GM18499 (cell line): ENCODE results near the gene RFT1.

Experiments used
- ATAC-seq: cut with Tn5 transposase; IDR thresholded peaks from one replicate; pipeline ENCODE4 v1.9.1; 2021; ENCODE audit warnings: moderate number of reproducible peaks; ENCODE audit not compliant: insufficient read depth, unreplicated experiment

The RFT1 gene

DNA sequence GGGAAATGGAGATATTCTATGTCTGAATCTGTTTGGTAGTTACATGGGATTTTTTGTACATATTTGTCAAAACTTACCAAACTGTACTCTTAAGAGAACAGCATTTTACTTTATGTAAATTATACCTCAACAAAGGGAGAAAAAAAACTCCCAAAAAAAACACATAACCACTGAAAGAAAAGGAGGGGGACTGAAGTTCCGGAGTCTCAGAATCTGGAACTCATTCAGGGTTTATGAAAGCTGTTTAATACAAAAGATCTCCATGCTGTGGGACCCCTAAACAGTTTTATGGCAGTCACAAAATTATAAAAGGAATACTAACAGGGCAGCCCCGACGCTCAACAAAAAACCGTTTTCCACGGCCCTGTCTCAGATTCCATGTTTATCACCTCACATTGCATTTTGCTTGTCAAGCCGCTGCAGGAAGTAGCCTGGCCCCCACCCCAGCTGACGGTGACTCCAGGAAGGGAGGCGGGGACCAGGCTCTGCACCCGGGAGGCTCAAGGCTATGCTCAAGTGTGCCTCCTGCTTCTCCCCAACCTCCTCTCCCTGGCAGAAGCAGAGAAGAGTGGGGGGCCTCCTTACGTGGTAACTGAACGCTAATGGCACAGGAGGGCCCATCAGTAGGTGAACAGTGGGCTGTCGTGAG lies 29.3 kb downstream of the RFT1 start:
- ATAC-seq: no peak

DNA sequence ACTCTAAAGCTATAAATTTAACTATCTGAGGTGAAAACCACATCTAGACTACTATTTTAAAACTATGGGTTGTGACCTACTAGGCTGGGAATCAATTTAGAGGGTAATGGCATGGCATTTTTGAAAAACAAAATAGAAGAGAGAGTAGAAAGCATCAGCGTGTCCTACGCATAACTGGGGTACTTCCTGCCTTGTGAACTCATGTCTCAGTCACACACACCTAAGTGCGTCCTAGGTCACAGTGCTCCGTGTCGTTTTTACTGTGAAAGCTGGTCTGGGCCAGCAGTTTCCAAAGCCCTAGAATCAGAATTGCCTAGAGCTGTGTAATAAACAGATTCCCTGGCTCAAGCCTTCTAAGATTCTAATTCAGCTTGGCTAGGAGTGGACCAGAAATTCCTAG lies 32.3 kb downstream of the RFT1 start:
- no peak for ATAC-seq

DNA sequence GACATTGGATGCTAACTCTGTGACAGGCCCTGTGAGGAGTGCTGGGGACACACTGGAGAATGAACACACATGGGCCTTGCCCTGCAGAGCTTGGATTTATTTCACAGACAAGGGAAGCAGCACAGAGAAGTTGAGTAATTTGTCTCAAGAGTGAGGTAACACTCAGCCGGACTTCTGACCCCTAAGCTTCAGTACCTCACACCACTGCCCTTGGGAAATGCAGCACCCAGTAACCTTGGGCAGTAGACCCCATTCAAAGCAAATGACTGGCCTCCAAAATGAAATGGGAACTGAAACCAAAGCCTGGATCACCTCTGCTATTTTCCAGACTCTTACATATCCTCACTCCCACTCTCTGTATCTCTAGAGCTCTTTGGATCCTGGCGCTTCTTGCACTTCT lies 37.3 kb downstream of the RFT1 start:
- no peak for ATAC-seq

DNA sequence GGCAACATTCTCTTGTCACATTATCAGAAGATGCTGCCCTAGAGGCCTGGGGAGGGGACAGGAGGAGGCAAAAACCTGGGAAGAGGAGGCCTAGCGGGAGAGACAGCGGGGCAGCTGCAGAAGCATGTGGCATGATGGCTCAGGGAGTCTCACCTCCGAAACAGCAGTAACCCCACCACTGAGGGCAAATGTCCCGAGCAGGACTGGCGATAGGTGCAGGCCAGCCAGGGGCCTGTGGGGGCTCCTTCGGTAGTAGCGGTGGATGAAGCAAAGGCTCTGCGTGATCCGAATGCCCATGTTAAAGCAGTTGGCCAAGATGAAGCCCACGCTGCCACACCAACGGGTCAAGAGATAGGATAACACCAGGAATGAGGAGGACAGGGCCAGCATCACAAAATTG lies 38.0 kb downstream of the RFT1 start:
- no peak for ATAC-seq

DNA sequence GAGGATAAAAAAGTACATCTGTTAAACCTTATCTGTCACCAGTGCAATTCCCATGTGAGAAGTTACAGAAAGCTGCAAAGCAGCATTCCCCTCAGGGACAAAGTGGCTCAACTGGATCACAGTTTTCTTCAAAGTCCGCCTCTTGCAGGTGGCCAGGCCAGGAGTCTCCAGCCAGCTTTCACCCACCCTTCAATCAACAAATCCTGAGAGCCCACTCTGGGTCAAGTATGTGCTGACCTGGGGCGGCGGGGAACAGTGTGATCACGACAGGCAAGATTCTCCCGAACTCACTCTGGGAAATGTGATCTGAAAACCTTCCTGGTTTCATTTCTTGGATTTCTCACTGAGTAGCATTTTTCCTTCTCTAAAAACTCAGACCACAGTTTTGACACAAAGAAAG lies 39.2 kb downstream of the RFT1 start:
- ATAC-seq: no peak

DNA sequence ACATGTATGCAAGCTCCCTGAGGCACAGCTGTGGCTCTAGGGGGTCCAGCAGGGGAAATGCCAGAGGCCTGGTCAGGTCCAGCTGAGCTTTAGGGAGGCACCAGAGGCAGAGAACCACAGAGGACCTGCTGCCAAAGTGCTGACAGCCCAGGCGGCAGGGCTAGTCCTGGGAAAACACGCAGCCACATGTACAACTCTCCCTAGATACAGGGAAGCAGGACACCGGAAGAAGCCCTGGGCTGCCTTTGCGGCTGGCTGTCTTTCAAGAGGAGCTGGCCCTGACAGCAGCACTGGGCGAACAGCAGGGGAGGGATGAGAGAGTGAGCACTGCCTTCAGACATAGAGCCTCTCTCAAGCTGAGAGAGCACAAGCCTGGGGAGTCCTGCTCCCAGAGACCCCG lies 40.7 kb downstream of the RFT1 start:
- no peak for ATAC-seq

DNA sequence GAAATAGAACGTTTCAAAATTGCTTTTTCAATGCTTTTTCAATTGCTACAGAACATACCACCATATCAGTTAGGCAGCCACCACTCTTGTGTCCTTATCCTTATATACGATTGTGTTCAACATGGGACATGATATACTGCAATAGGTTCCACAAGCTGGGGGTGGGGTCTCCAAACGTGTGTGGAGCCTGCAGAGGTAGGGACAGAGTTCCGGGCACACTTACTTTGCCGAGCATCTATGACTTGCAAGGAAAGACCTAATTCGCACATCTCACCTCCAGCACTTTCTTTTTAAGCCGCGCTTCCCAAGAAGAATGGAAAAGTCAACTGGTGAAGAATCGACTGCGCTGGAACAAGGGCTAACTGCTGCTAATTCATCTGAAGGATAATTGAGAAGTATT lies 44.8 kb downstream of the RFT1 start:
- no peak for ATAC-seq

DNA sequence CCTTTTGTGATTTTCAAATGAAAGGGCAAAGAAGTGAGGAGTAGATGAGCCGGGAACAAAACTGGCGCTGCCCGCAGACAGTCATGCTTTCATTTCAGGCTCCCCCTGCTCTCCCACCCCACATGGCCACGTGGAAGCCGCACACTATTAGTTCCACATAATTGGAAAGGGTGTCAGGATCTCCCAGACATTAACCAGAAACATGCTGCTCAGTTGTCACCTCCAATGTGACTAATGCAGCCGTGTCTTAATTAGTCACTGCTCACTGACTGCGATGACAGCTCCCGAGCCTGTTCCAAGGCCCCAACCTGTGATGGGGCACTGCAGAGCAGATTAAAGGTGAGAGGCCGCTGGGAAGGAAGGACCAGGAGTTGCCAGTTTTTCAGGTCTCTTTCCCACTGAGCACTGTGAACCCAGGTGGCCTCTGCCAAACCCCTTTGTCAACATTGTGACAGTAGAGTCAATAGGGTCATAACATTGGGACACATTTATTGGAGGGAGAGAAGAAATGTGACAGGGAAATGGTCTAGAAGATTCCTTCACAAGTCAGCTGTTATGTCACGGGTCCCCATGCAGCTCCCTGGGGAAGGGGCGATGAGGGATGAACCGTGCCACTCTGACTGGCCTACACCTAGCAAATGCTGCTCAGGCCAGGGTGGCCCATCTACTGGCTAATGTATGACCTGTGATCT lies 45.8 kb downstream of the RFT1 start:
- ATAC-seq: no peak

DNA sequence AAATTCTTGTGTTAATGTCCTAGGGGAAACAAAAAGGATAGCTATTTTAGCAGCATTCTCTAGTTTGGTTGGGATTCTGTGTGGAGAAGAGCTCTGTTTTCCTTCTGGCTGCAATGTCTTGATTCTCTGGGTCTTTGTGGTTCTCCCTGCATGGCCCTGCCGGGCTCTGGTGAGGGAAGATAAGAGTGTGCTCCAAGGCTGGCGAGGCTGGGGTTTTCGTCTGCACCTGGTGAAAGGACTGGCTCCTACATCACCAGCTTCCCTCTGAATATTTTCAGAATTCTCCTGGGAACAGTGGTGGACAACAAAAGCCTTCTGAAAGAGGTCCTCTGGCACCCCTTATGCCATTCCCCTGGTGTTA lies 46.3 kb downstream of the RFT1 start:
- ATAC-seq: no peak

DNA sequence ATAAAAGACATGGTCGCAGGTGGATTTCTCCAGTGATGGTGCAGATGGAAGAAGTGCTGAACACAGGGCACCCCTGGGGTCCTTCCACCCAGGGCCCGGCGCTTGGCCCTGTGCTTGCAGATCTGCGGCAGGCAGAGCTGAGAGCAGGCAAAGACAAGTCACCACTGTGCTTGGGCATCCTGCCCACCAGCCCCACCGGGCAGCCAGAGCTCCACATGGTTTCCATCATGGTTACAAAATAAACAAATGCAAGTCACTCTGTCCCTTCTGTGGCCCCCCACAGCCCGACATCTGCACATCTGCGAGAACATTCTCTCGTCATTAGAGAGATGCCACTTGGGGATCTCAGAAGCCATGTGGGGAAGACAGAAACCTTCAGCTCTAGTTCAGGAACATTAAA lies 46.7 kb downstream of the RFT1 start:
- ATAC-seq: no peak

DNA sequence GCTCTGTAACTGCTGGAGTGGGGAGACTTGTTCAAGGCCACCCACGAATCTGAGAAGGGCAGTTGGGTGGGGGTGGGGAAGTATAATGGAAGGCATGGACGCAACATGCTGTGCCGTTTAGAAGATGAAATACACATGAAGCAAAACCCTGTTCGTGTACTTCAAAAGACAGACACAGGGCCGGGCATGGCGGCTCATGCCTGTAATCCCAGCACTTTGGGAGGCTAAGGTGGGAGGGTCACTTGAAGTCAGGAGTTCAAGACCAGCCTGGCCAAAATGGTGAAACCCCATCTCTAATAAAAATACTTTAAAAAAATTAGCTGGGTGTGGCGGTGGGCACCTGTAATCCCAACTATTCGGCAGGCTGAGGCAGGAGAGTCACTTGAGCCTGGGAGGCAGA lies 47.5 kb downstream of the RFT1 start:
- ATAC-seq: no peak

DNA sequence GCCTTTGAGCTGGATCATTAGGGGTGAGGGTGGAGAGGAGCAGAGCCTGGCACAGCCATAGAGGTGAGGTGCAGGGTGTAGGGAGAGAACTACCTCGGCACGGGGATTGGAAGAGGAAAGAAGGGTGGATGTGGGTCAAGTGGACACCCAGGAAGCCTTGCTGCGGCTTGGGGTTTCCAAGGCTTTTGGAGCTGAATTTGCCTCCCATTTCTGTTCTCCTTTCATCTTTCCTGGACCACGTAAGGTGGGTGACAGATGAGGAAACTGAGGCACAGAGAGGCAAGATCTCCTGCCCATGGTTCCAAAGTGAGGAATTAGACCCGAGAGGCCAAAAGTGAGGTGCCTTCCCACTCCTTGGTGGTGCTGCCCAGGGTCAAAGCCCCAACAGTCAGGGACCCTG lies 48.9 kb downstream of the RFT1 start:
- no peak for ATAC-seq

DNA sequence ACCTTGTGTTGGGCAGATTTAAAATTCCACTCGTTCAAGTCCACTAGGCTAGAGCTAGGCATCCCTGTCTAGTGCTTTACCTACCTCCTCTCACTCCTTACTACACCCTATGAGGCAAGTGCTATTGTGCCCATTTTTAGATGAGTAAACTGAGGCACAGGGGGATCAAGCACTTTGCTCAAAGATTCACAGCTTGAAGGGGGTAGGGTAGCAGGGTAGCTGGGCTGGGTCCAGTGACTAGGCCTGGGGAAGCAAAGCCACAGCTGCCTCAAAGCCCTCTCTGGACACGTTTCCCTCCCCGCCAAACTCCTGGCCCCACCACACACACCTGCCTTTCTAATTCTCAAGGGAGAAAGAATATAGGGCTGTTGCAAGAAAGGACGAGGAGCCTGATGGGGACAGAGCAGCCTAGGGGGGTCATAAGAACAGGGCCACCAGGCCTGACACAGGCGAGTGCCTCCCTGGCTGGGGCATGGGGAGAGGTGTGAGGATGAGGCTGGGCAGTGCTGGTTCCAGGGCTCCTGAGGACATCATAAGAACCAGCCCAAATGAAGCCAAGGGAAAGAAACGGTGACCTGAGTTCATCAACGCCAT lies 49.5 kb downstream of the RFT1 start:
- ATAC-seq: no peak

DNA sequence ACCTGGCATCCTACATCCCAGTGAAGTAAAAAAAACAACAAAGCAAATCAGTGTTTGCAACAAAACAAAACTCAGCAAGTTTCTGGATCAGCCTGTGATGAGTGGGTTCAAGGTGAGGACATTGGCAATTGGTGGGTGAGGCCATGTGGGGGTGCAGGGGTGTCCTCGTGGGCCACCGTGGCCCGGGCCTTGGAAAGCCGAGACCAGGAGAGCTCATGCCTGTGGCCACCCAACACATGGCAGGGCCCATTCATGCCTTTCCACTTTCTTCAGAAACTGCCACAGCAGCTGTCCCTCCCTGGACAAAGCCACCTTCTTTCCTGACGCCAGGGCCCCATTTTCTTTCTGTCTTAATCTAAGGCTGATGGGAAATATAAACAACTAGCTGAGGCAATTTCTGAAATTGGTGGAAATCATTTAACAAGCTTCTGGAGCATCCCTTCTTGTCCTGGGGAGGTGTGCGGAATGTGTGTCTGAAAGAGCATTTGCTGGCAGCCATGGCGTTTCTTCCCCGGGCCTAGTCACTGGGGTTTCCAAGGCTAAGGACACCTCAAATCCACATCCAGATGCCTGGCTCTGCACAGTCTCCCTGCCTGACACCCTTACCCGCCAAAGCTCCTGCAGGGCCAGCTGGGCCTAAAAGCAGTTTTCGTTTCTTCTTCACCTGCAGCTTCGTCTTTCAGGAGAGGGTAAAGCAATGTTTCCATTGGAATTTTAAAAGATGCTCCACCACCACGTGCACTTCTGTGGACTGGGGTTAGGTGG lies 50.3 kb downstream of the RFT1 start:
- ATAC-seq: no peak

DNA sequence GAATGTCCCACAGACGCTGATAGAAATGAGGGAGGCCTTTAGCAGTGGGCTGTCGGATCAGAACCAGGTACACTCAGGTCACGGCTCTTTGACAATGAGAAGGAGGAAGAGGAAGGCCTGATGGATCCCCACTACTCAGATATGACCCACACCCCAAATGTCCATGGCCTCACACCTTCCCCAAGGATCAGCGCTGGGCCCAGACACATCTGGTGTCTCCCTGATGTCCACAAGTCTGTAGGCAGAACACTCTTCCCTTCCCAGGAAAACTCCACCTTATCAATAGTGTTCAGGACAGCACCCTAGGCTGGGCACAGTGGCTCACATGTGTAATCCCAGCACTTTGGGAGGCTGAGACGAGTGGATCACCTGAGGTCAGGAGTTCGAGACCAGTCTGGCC lies 51.1 kb downstream of the RFT1 start:
- ATAC-seq: no peak

DNA sequence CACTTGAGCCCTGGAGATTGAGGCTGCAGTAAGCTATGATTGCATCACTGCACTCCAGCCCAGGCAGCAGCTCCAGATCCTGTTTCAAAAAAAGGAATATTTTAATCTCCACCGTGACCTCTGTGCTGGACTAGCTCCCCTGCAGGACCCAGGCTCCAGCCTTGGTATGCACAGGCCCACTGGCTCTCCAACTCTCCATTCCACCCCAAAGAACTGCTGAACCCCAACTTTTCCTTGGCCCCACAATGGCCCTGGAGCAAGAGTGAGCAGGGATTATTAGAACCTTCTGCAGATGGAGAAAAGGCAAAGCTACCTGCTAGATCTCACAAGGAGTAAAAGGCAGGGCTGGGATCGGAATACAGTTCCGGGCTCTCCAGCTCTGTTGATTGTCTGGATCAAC lies 51.6 kb downstream of the RFT1 start:
- ATAC-seq: no peak

DNA sequence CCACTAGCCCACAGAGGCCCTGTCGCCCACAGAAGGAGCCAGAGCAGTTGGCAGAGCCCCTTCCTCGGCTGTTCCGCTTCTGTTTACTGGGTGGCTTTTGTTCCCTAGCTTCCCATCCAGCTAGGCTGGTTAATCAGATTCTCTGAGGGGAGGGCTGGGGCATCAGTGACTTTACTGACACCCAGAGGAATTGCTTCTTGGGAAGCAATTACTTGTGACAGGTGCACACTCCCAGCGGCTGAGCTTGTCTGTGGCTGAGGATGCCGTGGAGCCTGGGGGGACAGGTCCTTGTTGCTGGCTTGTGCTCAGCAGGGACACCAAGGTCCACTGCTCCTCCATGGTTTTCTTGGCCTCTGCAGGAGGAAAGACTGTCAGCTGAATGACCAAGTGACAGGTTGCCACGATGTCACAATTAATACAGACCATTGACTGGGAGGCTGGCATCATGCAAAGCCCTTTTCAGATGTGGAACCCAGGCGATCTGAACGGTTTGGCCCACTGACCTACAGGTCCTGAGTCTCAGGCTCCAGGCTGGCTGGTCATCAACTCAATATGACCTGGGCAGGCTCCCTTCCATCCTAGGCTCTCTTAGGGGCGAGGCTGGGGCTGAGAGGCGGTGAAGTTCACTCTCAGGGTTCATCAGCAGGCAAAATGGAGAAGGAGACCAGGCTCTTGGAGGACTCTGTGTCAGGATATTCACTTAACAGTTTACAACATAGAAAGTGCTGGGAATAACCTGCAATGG lies 52.6 kb downstream of the RFT1 start:
- ATAC-seq: no peak

DNA sequence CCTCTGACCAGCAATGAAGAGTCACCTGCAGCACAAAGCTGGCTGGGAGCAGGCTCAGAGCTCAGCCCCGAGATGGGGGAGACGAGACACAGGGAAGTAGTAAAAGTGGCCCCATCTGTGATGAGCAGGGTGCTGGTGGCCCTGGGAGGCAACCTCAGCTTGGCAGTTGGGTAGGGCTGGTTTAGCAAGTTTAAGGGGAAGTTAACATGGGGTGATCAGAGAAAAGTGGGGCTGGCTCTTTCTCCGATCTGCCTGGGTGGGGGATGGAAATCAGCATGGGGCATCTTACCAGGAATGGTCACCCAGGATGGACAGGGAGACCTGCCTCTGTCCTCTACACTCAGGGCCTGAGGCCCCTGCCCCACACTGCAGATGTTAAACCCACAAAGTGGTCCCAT lies 54.5 kb downstream of the RFT1 start:
- no peak for ATAC-seq

DNA sequence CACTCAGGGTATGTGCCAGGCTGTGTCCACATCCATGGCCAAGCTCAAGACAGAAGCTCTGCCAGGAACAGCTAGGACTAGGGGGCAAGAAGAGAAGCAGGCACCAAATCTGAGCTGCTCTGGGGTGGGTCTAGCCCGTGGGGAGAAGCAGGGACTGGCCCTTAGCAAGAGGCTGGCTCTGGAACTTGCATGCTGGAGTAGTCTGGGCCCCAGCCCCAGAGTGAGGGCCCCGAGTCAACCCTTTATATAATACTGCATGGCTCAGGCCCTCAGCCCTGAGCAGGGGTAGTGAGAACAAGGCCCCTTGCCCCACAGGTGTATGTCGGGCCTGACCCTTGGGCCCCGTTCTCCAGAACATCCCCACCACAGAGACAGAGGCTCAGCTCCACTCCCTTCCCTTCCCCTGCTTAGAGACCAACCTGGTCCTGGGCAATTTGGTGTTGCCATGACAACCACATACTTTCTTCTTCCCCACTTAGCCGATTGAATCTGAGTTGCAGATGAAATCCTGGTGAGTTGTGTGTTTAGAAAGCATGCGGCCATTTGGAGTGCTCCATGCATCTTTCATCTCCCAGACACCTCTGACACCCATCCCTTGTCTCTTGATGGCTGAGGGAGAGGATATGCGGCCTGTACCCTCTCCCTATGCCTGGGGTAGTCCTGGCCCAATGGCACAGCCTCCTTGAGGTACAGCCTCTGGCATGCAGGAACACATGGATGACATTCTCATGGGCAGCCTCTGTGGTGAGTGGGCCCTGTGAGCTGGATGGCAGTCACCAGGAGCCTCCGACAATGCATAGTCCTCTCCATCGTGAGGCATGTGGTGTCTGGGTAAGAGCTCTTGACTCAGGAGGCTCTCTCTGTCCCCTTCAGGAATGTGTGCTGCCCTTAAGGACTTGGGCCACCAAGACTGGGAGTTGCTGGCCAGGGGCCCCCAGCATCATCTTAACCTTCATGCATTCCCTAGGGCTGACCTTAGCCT lies 55.2 kb downstream of the RFT1 start:
- no peak for ATAC-seq

DNA sequence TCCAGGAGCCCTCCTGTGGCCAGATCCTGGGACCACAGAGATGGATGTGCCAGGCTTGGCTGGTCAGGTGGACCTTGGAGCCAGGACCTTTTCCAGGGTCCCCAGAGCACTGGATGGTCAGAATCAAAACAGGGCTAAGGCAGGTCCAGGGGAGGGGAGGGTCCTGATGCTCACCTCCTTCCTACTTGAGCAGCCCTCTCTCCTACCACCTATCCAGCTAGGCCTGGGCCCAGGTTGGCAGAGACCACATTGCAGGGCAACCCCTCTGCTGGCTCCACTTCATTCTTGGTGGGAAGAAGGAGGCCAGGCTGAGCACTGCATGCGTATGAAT lies 55.9 kb downstream of the RFT1 start:
- no peak for ATAC-seq
